NT2/D1 (cell line): ENCODE data around the gene ZSWIM3.

Experiments used
- YY1 ChIP-seq: IDR thresholded peaks from 2 replicates; pipeline ENCODE4 v1.6.1; 2011; ENCODE audit not compliant: insufficient read length, insufficient read depth
- ZNF274 ChIP-seq: IDR thresholded peaks from 2 replicates; pipeline ENCODE4 v1.6.1; 2011; ENCODE audit warnings: mild to moderate bottlenecking, low read depth, low read length

- TF ChIP-seq YY1 (no peak), ZNF274 (no peak)
Observed at GRCh38 chr20:45826381-45827019, 30.9 kb upstream of the ZSWIM3 start.
